DOHH2 (cell line): Measurements from ENCODE around the gene PYGM.

Source experiments
- EZH2phosphoT487 ChIP-seq: fragments of 200-600 bp; sonication (generic); IDR thresholded peaks from 2 replicates; pipeline ENCODE4 v1.6.1; 2017; ENCODE audit warnings: borderline replicate concordance, mild to moderate bottlenecking, antibody characterized with exemption, low read length, moderate library complexity, mixed read lengths
- TF ChIP-seq, protein P1 (sequence below): fragments of 200-600 bp; sonication (generic); IDR thresholded peaks from one replicate; pipeline ENCODE4 v1.5.1; 2014; ENCODE audit warnings: antibody characterized with exemption, mild to moderate bottlenecking, low read depth, low read length; ENCODE audit not compliant: poor library complexity, severe bottlenecking

DNA sequence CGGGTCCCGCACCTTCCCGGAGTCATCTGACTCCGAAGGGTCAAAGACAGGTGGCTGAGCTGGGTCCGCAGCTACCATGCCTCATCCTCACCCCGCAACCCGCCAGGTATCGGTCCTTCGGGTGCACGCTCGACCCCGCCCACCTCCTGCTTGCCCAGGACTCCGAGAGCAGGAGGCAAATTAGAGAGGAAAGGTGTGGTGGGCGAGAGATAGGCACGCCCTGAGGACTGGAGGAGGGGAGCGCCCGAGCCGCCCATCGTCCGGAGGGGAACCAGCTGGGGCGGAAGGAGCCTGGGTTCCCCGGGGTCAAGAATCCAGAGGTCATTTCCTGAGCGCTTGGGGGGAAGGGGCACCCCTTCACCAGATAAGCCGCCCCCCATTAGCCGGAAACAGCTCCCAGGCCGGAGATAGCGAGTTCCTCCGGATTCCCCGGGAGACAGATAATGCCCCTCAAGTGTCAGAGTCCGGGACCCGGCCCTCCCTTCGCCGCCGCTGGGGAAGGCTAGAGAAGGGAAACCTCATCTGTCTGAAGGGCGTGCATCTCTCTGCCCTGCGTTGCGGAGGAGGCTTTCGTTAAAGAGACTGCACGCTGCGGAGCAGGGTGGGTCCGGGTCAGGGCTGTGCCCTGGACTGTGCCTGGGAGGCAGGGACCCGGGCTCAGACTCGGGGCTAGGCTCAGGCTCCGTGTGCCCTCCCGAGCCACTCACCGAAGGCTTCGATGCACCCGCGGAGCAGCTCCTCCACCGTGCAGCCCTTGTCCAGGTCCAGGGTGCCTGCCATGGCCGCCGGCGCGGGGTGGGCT lies 17.5 kb downstream of the PYGM start:
- TF ChIP-seq, protein P1, sequence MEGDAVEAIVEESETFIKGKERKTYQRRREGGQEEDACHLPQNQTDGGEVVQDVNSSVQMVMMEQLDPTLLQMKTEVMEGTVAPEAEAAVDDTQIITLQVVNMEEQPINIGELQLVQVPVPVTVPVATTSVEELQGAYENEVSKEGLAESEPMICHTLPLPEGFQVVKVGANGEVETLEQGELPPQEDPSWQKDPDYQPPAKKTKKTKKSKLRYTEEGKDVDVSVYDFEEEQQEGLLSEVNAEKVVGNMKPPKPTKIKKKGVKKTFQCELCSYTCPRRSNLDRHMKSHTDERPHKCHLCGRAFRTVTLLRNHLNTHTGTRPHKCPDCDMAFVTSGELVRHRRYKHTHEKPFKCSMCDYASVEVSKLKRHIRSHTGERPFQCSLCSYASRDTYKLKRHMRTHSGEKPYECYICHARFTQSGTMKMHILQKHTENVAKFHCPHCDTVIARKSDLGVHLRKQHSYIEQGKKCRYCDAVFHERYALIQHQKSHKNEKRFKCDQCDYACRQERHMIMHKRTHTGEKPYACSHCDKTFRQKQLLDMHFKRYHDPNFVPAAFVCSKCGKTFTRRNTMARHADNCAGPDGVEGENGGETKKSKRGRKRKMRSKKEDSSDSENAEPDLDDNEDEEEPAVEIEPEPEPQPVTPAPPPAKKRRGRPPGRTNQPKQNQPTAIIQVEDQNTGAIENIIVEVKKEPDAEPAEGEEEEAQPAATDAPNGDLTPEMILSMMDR = no peak
- no peak for TF ChIP-seq EZH2phosphoT487
